ENCODE measurements around the gene ATPAF1. TPM values are rescaled to one million over a fixed set of nuclear protein-coding genes. Genes with fewer than 3 reads are reported as not detected.
A peak's percentile ranks its signal among the peaks of the same experiment; 100 is the strongest.

ATPAF1 gene
- total RNA-seq, 2 donors from 2014 or later = 56.1 to 84.2 TPM

GRCh38 chr1:46637444-46638083, 30.6 kb downstream of the ATPAF1 start:
- DNase-seq = no peak
- TF ChIP-seq, protein P1, sequence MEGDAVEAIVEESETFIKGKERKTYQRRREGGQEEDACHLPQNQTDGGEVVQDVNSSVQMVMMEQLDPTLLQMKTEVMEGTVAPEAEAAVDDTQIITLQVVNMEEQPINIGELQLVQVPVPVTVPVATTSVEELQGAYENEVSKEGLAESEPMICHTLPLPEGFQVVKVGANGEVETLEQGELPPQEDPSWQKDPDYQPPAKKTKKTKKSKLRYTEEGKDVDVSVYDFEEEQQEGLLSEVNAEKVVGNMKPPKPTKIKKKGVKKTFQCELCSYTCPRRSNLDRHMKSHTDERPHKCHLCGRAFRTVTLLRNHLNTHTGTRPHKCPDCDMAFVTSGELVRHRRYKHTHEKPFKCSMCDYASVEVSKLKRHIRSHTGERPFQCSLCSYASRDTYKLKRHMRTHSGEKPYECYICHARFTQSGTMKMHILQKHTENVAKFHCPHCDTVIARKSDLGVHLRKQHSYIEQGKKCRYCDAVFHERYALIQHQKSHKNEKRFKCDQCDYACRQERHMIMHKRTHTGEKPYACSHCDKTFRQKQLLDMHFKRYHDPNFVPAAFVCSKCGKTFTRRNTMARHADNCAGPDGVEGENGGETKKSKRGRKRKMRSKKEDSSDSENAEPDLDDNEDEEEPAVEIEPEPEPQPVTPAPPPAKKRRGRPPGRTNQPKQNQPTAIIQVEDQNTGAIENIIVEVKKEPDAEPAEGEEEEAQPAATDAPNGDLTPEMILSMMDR (conservative IDR thresholded peaks at IDR 0.05) = no peak
- Histone ChIP-seq H3K27me3 (ENCODE audit: control insufficient read depth, insufficient read depth, low read length, poor library complexity, severe bottlenecking) (no peaks in the 10 kb centered on the region), H3K4me3 (ENCODE audit: low read length) (no peak overlapping the region), H3K36me3 (ENCODE audit: control insufficient read depth, insufficient read depth, low read length) (peaks cover 57% of the 10 kb centered on the region), H3K9me3 (ENCODE audit: control insufficient read depth, low read length) (no peaks in the 10 kb centered on the region), H3K9ac (ENCODE audit: extremely low read depth, low read length, poor library complexity, severe bottlenecking) (no peak overlapping the region), H3K27ac (ENCODE audit: low read depth, low read length) (no peak overlapping the region), H3K4me1 (ENCODE audit: control insufficient read depth, insufficient read depth, low read length) (no peaks in the 10 kb centered on the region)
- H3K27ac Mint-ChIP-seq = no peak overlapping the region
- H3K36me3 Mint-ChIP-seq (ENCODE audit: low read depth) = peaks cover 55% of the 10 kb centered on the region
- H3K9me3 Mint-ChIP-seq = no peaks in the 10 kb centered on the region
- WGBS, 2 experiments (ENCODE audit: insufficient coverage in 1 of 2, insufficient read length in 1 of 2) = 46 to 52% methylated on average over 2 of the region's 2 CpGs
- H3K27me3 Mint-ChIP-seq (ENCODE audit: insufficient read depth) = no peaks in the 10 kb centered on the region
- H3K4me3 Mint-ChIP-seq = no peak overlapping the region
- H3K4me1 Mint-ChIP-seq = no peaks in the 10 kb centered on the region

DNA sequence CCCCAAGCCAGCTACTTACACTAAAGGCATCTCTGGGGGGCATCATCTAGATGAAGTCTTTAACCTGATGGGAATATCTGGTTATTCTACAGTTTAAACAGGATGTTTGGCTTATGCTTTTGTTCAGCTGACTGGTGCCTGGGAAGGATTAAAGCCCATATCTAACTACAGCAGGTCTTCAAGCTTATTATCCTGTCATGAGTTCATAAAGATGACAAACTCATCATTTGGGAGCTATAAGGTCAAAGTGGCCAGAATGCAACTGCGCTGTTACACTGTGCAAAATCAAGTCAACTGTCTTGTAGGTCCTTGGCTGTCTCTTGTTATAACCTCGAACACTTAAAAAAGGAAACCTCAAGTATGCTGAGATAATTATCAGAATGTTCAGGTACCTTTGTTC, 33.0 kb downstream of the ATPAF1 start:
- no peaks in the 10 kb centered on the region for H3K27me3 Mint-ChIP-seq (ENCODE audit: insufficient read depth)
- Histone ChIP-seq H3K27ac (ENCODE audit: low read depth, low read length) (no peak overlapping the region), H3K9me3 (ENCODE audit: control insufficient read depth, low read length) (no peaks in the 10 kb centered on the region), H3K4me1 (ENCODE audit: control insufficient read depth, insufficient read depth, low read length) (no peaks in the 10 kb centered on the region), H3K4me3 (ENCODE audit: low read length) (no peak overlapping the region), H3K36me3 (ENCODE audit: control insufficient read depth, insufficient read depth, low read length) (peaks cover 64% of the 10 kb centered on the region), H3K27me3 (ENCODE audit: control insufficient read depth, insufficient read depth, low read length, poor library complexity, severe bottlenecking) (no peaks in the 10 kb centered on the region), H3K9ac (ENCODE audit: extremely low read depth, low read length, poor library complexity, severe bottlenecking) (no peak overlapping the region)
- no peaks in the 10 kb centered on the region for H3K4me1 Mint-ChIP-seq
- H3K36me3 Mint-ChIP-seq (ENCODE audit: low read depth) = peaks cover 57% of the 10 kb centered on the region
- no peak overlapping the region for H3K4me3 Mint-ChIP-seq
- TF ChIP-seq, protein P1 (conservative IDR thresholded peaks at IDR 0.05) = no peak
- no peaks in the 10 kb centered on the region for H3K9me3 Mint-ChIP-seq
- DNase-seq = no peak
- H3K27ac Mint-ChIP-seq = no peak overlapping the region
- 97 to 100% methylated on average over 1 to 2 of the region's 2 CpGs for WGBS, 2 experiments (ENCODE audit: insufficient coverage in 1 of 2, insufficient read length in 1 of 2)

DNA sequence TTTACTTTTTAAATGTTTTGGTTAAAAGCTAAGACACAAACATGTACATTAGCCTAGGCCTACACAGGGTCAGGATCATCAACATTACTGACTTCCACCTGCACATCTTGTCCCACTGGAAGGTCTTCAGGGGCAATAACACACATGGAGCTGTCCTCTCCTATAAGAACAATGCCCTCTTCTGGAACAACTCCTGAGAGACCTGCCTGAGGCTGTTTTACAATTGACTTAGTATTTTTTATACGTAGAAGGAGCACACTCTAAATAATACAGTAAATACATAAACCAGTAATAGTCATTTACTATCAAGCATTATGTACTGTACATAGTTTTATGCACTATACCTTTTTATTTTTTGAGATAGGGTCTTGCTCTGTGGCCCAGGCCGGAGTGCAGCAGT, 37.4 kb downstream of the ATPAF1 start:
- Mint-ChIP-seq H3K4me3 (no peak overlapping the region), H3K4me1 (peaks cover 7% of the 10 kb centered on the region), H3K27me3 (ENCODE audit: insufficient read depth) (no peaks in the 10 kb centered on the region), H3K9me3 (no peaks in the 10 kb centered on the region), H3K27ac (no peak overlapping the region), H3K36me3 (ENCODE audit: low read depth) (peaks cover 36% of the 10 kb centered on the region)
- Histone ChIP-seq H3K27ac (ENCODE audit: low read depth, low read length) (no peak overlapping the region), H3K4me1 (ENCODE audit: control insufficient read depth, insufficient read depth, low read length) (no peaks in the 10 kb centered on the region), H3K9ac (ENCODE audit: extremely low read depth, low read length, poor library complexity, severe bottlenecking) (no peak overlapping the region), H3K36me3 (ENCODE audit: control insufficient read depth, insufficient read depth, low read length) (peaks cover 47% of the 10 kb centered on the region), H3K9me3 (ENCODE audit: control insufficient read depth, low read length) (no peaks in the 10 kb centered on the region), H3K27me3 (ENCODE audit: control insufficient read depth, insufficient read depth, low read length, poor library complexity, severe bottlenecking) (no peaks in the 10 kb centered on the region), H3K4me3 (ENCODE audit: low read length) (no peak overlapping the region)
- TF ChIP-seq, protein P1 (conservative IDR thresholded peaks at IDR 0.05) = peak; percentile 26
- DNase-seq = no peak
- 93 to 94% methylated on average over 1 to 2 of the region's 2 CpGs for WGBS, 2 experiments (ENCODE audit: insufficient coverage in 1 of 2, insufficient read length in 1 of 2)
